Measurements from ENCODE around the gene CACNG4.

The CACNG4 gene

GRCh38 chr17:67066717-67067116, 102.2 kb downstream of the CACNG4 start:
- no peak for DNase-seq (ENCODE audit: low read depth)

- DNase-seq (ENCODE audit: low read depth) = no peak
Measured at GRCh38 chr17:67067571-67068482, 103.3 kb downstream of the CACNG4 start.

- no peak for DNase-seq (ENCODE audit: low read depth)
Measured at GRCh38 chr17:67068999-67069398, 104.5 kb downstream of the CACNG4 start.

- DNase-seq (ENCODE audit: low read depth) = no peak
Measured at GRCh38 chr17:67069603-67070136, 105.2 kb downstream of the CACNG4 start.

GRCh38 chr17:67071595-67071994, 107.1 kb downstream of the CACNG4 start:
- DNase-seq (ENCODE audit: low read depth) = no peak

- no peak for DNase-seq (ENCODE audit: low read depth)
Measured at GRCh38 chr17:67072885-67073284, 108.4 kb downstream of the CACNG4 start.

- DNase-seq (ENCODE audit: low read depth) = no peak
Measured at GRCh38 chr17:67074781-67075180, 110.3 kb downstream of the CACNG4 start.

- DNase-seq (ENCODE audit: low read depth) = no peak
Measured at GRCh38 chr17:67076290-67076689, 111.8 kb downstream of the CACNG4 start.

- DNase-seq (ENCODE audit: low read depth) = no peak
Measured at GRCh38 chr17:67078292-67078691, 113.8 kb downstream of the CACNG4 start.

GRCh38 chr17:67079491-67079890, 115.0 kb downstream of the CACNG4 start:
- DNase-seq (ENCODE audit: low read depth) = no peak

GRCh38 chr17:67080804-67081203, 116.3 kb downstream of the CACNG4 start:
- DNase-seq (ENCODE audit: low read depth) = no peak

- no peak for DNase-seq (ENCODE audit: low read depth)
Measured at GRCh38 chr17:67082107-67082506, 117.6 kb downstream of the CACNG4 start.

All from GM04503 (cell line).